ENCODE data around the gene OSCAR.

Gene OSCAR

DNA sequence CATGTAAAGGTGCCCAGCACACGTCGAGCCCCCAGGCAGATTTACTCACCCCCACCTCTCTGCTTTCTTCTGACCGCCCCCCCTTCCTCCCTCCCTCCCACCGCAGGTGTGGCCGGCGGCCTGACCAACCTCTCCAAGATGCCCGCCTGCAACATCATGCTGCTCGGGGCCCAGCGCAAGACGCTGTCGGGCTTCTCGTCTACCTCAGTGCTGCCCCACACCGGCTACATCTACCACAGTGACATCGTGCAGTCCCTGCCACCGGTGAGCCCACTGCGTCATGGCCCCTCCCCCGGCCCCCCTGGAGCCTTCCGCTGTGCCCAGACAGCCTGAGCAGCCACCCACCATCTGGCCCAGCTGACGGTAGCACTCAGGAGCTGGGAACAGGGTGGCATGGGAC, 23.8 kb upstream of the OSCAR start:
- Histone ChIP-seq H3K36me3 (ENCODE audit: control insufficient read depth, insufficient read depth, low read length) (peaks cover 84% of the 10 kb centered on the region), H3K9me3 (ENCODE audit: control insufficient read depth, low read length) (no peaks in the 10 kb centered on the region), H3K27ac (ENCODE audit: low read depth, low read length, severe bottlenecking) (no peak overlapping the region), H3K4me1 (ENCODE audit: control insufficient read depth, insufficient read depth, low read length, poor library complexity, severe bottlenecking) (no peaks in the 10 kb centered on the region), H3K4me3 (ENCODE audit: extremely low read depth, insufficient read depth, low read length, poor library complexity, severe bottlenecking) (no peak overlapping the region)
- 88 to 93% methylated on average over 17 to 19 of the region's 19 CpGs for WGBS, 2 experiments (ENCODE audit: insufficient coverage in 2 of 2)

DNA sequence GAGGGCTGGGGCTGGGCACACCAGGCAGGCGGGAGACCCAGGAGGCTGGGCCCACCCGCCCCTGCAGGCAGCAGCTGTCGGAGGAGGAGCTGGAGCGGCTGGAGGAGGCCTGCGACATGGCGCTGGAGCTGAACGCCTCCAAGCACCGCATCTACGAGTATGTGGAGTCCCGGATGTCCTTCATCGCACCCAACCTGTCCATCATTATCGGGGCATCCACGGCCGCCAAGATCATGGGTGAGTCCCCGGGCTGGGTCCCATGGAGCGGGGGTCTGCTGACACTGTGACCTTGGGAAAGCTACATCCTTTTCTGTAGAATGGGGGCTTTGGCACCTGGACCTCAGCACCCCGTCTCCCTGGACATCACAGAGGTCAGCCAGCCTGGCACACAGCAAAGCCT, 23.1 kb upstream of the OSCAR start:
- Histone ChIP-seq H3K36me3 (ENCODE audit: control insufficient read depth, insufficient read depth, low read length) (peaks cover 84% of the 10 kb centered on the region), H3K4me1 (ENCODE audit: control insufficient read depth, insufficient read depth, low read length, poor library complexity, severe bottlenecking) (no peaks in the 10 kb centered on the region), H3K27ac (ENCODE audit: low read depth, low read length, severe bottlenecking) (no peak overlapping the region), H3K9me3 (ENCODE audit: control insufficient read depth, low read length) (no peaks in the 10 kb centered on the region), H3K4me3 (ENCODE audit: extremely low read depth, insufficient read depth, low read length, poor library complexity, severe bottlenecking) (no peak overlapping the region)
- 92 to 98% methylated on average over 16 to 17 of the region's 17 CpGs for WGBS, 2 experiments (ENCODE audit: insufficient coverage in 2 of 2)

DNA sequence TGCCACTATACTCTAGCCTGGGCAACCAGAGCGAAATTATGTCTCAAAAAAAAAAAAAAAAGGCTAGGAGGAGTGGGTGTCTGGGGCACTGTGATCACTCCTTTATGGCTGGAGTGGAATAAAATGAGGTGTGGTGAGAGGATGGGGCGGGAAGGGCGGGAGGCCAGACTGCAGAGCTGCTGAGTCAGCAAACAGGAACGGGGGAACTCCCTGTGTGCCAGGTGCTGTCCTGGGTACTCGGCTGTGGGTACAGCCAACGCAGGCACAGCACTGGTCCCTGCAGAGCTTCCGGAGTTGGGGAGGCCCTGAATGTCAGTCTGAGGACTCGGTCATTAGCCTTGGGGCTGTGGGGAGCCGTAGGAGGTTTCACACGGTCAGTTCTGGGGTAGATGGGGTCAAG, 20.7 kb upstream of the OSCAR start:
- H3K4me3 ChIP-seq (ENCODE audit: extremely low read depth, insufficient read depth, low read length, poor library complexity, severe bottlenecking): no peak overlapping the region
- H3K27ac ChIP-seq (ENCODE audit: low read depth, low read length, severe bottlenecking): no peak overlapping the region
- no peaks in the 10 kb centered on the region for H3K9me3 ChIP-seq (ENCODE audit: control insufficient read depth, low read length)
- 91 to 95% methylated on average over 8 to 10 of the region's 10 CpGs for WGBS, 2 experiments (ENCODE audit: insufficient coverage in 2 of 2)
- H3K4me1 ChIP-seq (ENCODE audit: control insufficient read depth, insufficient read depth, low read length, poor library complexity, severe bottlenecking): peaks cover 3% of the 10 kb centered on the region
- H3K36me3 ChIP-seq (ENCODE audit: control insufficient read depth, insufficient read depth, low read length): peaks cover 73% of the 10 kb centered on the region

DNA sequence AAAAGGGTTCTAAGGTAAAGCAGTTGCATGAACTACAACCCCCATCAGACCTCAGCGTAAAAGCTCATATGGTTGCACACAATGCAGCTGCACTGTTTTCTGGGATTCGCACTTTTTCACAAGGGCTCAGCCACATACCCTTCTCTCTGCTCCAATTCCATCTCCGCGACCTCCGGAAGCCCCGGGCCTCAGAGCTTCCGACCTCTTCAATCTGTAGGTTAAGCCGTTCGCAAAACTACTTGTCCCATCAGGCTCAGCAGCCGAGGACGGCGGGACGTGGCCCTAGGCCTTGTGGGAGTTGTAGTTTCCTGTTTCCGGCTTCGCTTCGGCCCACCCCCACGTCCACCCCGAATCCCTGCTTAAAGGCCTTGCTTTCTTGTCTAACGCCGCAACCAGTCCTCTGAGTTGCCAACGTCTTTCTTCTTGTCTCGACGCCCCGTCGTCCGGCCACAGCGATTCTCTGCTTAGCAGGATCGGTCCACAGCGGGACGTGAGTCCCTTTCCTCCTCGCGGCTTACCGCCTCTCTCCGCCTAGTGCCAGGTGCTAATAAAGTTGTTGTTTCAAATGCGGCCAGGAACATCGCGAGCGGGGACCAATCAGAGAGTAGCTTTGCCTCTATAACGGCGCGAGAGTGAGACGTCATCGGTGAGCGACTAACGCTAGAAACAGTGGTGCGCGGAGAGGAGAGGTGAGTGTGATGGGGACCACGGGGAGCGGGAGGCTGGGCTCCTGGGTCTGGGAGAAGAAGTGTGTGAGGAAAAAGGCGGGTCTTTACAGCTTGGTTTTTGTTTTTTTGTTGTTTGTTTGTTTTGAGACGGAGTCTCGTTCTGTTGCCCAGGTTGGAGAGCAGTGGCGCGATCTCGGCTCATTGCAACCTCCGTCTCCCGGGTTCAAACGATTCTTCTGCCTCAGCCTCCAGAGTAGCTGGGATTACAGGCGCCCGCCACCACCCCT, 14.8 kb upstream of the OSCAR start, which contains the start of the genes PRPF31 and TFPT:
TSS of gene PRPF31 (plus strand) at position 646 of the 955 bp plus-strand sequence. CDS start 2,525 bp downstream, outside the sequence.
TSS of gene TFPT (minus strand) at position 549 of the 955 bp plus-strand sequence. CDS start at position 161, 388 bp downstream.
- Histone ChIP-seq H3K9me3 (ENCODE audit: control insufficient read depth, low read length) (no peaks in the 10 kb centered on the region), H3K4me1 (ENCODE audit: control insufficient read depth, insufficient read depth, low read length, poor library complexity, severe bottlenecking) (peaks cover 9% of the 10 kb centered on the region), H3K4me3 (ENCODE audit: extremely low read depth, insufficient read depth, low read length, poor library complexity, severe bottlenecking) (peak within 1 kb of the TSS; percentile 75), H3K27ac (ENCODE audit: low read depth, low read length, severe bottlenecking) (peak within 1 kb of the TSS; percentile 81), H3K36me3 (ENCODE audit: control insufficient read depth, insufficient read depth, low read length) (peaks cover 58% of the 10 kb centered on the region)
- WGBS, 2 experiments (ENCODE audit: insufficient coverage in 2 of 2): 0% methylated on average over 47 to 60 of the region's 60 CpGs

DNA sequence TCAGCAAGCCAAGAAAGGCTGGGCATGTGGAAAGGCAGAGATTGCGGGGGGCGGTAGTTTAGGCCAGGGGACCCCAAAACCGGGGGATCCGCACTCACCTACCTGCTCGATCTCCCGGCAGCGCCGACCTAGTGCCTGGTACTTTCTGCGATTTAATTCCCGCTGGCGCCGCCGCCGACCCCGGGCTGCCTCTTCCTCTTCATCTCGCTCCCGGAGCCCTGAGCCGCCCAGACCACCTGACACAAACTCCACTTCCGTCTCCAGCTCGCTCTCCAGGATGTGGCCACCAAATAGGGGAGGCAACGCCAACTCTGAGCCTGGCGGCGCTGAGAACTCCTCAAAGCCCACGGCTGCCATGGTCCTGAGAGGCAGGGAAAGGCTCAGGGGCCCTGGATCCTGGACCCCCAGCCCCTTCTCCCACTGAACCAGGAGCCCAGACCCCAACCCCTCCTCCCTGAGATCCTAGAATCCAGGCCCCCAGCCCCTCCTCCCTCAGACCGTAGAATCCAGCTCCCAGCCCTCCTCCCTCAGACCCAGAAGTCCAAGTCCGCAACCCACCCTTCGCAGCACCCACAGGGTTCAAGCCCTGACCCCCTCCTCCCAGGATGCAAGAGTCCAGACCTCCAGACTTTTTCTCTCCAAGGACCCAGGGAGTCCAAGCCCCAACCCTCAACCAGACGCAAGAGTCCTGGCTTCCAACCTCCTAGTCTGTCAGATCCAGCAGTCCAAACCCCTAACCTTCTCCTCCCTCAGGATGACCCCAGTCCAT, 13.9 kb upstream of the OSCAR start:
- H3K36me3 ChIP-seq (ENCODE audit: control insufficient read depth, insufficient read depth, low read length): peaks cover 58% of the 10 kb centered on the region
- 26 to 34% methylated on average over 20 to 28 of the region's 28 CpGs for WGBS, 2 experiments (ENCODE audit: insufficient coverage in 2 of 2)
- no peak overlapping the region for H3K27ac ChIP-seq (ENCODE audit: low read depth, low read length, severe bottlenecking)
- H3K4me3 ChIP-seq (ENCODE audit: extremely low read depth, insufficient read depth, low read length, poor library complexity, severe bottlenecking): peak overlapping the region; percentile 75
- H3K9me3 ChIP-seq (ENCODE audit: control insufficient read depth, low read length): no peaks in the 10 kb centered on the region
- H3K4me1 ChIP-seq (ENCODE audit: control insufficient read depth, insufficient read depth, low read length, poor library complexity, severe bottlenecking): peaks cover 9% of the 10 kb centered on the region

DNA sequence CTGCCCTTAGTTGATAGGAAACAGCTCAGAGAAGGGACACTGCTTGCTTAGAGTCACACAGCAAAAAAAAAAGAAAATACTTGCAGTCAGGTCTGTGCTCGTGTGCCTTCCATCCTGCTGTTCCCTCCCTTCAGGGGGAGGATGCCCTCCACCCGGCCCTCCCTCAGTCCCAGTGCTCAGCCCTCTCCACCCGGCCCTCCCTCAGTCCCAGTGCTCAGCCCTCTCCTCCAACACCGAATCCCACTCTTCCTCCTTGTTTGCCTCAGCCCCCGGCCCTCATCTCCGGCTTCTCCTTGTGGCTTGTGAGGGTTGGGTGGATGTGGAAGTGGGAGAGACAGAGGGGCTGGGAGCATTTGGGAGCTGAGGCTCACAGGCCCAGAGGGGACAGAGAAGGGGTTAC, 9.0 kb upstream of the OSCAR start:
- Histone ChIP-seq H3K27ac (ENCODE audit: low read depth, low read length, severe bottlenecking) (no peak overlapping the region), H3K36me3 (ENCODE audit: control insufficient read depth, insufficient read depth, low read length) (peaks cover 76% of the 10 kb centered on the region)
- 83 to 91% methylated on average over 2 to 3 of the region's 6 CpGs for WGBS, 2 experiments (ENCODE audit: insufficient coverage in 2 of 2)

DNA sequence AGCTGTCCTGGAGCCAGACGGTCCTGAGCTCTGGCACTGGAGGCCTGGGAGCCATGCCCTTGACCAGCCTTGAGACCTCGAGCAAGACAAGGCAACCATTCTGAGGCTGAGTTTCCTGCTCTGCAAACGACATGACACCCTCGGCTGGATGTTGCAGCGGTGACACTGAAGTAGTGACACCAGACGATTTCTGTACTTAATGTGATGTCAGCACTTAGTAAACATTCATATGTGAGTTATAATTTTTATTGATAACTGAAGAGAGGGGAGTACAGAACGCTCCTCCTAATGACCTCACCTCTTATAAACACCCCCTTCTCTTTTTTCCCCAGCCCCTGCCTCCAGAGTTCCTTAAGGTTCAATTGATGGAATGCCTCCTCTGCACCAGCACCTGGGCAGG, 7.9 kb upstream of the OSCAR start:
- no peaks in the 10 kb centered on the region for H3K9me3 ChIP-seq (ENCODE audit: control insufficient read depth, low read length)
- 89 to 90% methylated on average over 4 to 5 of the region's 7 CpGs for WGBS, 2 experiments (ENCODE audit: insufficient coverage in 2 of 2)
- H3K27ac ChIP-seq (ENCODE audit: low read depth, low read length, severe bottlenecking): no peak overlapping the region
- peaks cover 71% of the 10 kb centered on the region for H3K36me3 ChIP-seq (ENCODE audit: control insufficient read depth, insufficient read depth, low read length)
- H3K4me1 ChIP-seq (ENCODE audit: control insufficient read depth, insufficient read depth, low read length, poor library complexity, severe bottlenecking): no peaks in the 10 kb centered on the region
- no peak overlapping the region for H3K4me3 ChIP-seq (ENCODE audit: extremely low read depth, insufficient read depth, low read length, poor library complexity, severe bottlenecking)

More for the DNA sequence above, 9.0 kb upstream of the OSCAR start:
- H3K9me3 ChIP-seq (ENCODE audit: control insufficient read depth, low read length): no peaks in the 10 kb centered on the region
- H3K4me1 ChIP-seq (ENCODE audit: control insufficient read depth, insufficient read depth, low read length, poor library complexity, severe bottlenecking): peaks cover 6% of the 10 kb centered on the region
- H3K4me3 ChIP-seq (ENCODE audit: extremely low read depth, insufficient read depth, low read length, poor library complexity, severe bottlenecking): no peak overlapping the region

DNA sequence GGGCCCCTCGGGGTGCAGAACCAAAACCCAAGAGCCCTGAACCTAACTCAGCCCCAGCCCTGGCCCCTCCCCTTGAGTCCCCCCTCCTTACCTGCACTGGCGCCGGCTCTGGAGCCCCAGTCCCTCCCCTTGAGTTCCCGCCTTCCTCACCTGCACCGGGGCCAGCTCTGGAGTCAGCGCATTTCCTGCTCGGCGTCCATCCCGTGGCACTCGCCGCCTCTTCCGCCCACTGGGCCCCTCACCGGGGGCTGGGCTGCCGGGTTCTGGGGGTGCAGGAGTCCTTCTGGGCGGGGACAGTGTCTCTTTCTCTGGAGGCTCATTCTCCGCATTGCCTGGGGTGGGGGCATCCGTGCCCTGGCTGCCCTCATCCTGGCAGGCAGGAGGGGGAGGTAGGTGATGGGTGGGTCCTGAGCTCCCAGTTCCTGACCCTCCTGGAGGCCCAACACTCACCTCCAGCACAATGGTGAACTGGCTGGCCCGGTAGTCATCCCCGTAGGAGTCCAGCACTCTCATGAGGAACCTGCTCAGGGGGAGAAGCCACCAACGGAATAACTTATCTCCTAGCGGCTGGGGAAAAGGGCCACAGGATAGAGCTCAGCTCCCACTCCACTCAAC, 7.4 kb upstream of the OSCAR start:
- Histone ChIP-seq H3K4me3 (ENCODE audit: extremely low read depth, insufficient read depth, low read length, poor library complexity, severe bottlenecking) (no peak overlapping the region), H3K9me3 (ENCODE audit: control insufficient read depth, low read length) (no peaks in the 10 kb centered on the region)
- WGBS, 2 experiments (ENCODE audit: insufficient coverage in 2 of 2): 94% methylated on average over 16 to 19 of the region's 21 CpGs

DNA sequence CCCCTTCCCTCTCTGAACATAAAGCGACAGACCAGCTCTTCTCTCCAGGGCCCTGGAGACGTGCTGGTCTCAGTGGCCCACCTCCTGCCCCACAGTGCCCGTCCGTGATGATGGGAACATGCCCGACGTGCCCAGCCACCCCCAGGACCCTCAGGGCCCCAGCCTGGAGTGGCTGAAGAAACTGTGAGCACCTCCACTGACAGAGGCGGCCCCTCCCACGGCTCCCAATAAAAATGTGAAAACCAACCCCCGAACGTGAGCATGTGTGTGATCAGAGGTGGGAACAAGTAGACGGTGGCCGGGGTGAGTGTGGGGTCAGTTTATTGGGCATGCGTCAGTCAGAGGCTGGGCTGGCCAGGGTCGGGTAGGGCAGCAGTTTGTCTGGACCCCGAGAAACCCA, 6.1 kb upstream of the OSCAR start:
- no peaks in the 10 kb centered on the region for H3K9me3 ChIP-seq (ENCODE audit: control insufficient read depth, low read length)
- H3K36me3 ChIP-seq (ENCODE audit: control insufficient read depth, insufficient read depth, low read length): peaks cover 57% of the 10 kb centered on the region
- H3K4me1 ChIP-seq (ENCODE audit: control insufficient read depth, insufficient read depth, low read length, poor library complexity, severe bottlenecking): no peaks in the 10 kb centered on the region
- WGBS, 2 experiments (ENCODE audit: insufficient coverage in 2 of 2): 93 to 94% methylated on average over 8 to 15 of the region's 15 CpGs
- no peak overlapping the region for H3K4me3 ChIP-seq (ENCODE audit: extremely low read depth, insufficient read depth, low read length, poor library complexity, severe bottlenecking)
- H3K27ac ChIP-seq (ENCODE audit: low read depth, low read length, severe bottlenecking): no peak overlapping the region

More for the DNA sequence above, 7.4 kb upstream of the OSCAR start:
- Histone ChIP-seq H3K27ac (ENCODE audit: low read depth, low read length, severe bottlenecking) (no peak overlapping the region), H3K36me3 (ENCODE audit: control insufficient read depth, insufficient read depth, low read length) (peaks cover 65% of the 10 kb centered on the region), H3K4me1 (ENCODE audit: control insufficient read depth, insufficient read depth, low read length, poor library complexity, severe bottlenecking) (no peaks in the 10 kb centered on the region)

DNA sequence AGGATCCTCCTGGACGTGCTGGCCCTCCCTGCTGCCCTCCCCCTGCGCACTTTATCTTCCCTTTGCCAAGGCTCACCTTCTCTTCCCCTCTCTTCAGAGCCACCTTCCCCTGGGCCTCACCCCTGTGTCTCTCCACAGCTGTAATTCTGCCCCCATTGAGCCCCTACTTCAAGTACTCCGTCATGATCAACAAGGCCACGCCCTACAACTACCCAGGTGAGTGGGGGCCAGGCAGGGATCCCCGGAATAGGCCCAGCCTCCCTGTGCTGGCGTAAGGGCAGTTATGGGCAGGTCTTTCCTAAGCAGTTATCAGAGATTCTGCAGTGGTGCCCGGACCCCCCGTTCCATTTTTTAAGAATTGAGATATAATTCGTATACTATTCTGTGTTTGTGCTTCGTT, 5.2 kb upstream of the OSCAR start:
- WGBS, 2 experiments (ENCODE audit: insufficient coverage in 2 of 2): 91 to 92% methylated on average over 8 to 10 of the region's 10 CpGs
- peaks cover 50% of the 10 kb centered on the region for H3K36me3 ChIP-seq (ENCODE audit: control insufficient read depth, insufficient read depth, low read length)
- H3K4me3 ChIP-seq (ENCODE audit: extremely low read depth, insufficient read depth, low read length, poor library complexity, severe bottlenecking): no peak overlapping the region
- H3K9me3 ChIP-seq (ENCODE audit: control insufficient read depth, low read length): no peaks in the 10 kb centered on the region
- no peaks in the 10 kb centered on the region for H3K4me1 ChIP-seq (ENCODE audit: control insufficient read depth, insufficient read depth, low read length, poor library complexity, severe bottlenecking)
- H3K27ac ChIP-seq (ENCODE audit: low read depth, low read length, severe bottlenecking): no peak overlapping the region

Data from mesodermal cell (in vitro differentiated cells).